Effector memory CD8-positive, alpha-beta T cell (primary cell): ENCODE results near the gene GABRG3.

Experiments
- ATAC-seq: fragments of 150-1000 bp; cut with Tn5 transposase; replicated peaks from 2 replicates; pipeline ENCODE4 v1.10.0; 2021; ENCODE audit warnings: mild to moderate bottlenecking, moderate library complexity
- DNase-seq, 3 experiments: peaks; one replicate each; pipeline ENCODE4 v3.0.0; 2021
- H3K27ac Mint-ChIP-seq, 2 donors: one replicate each; pipeline ENCODE4 v1.8.0; 2022; ENCODE audit warnings: mild to moderate bottlenecking in 2 of 2, mixed read lengths in 2 of 2, moderate library complexity in 2 of 2
- H3K27me3 Mint-ChIP-seq, 2 donors: one replicate each; pipeline ENCODE4 v1.8.0; 2022; ENCODE audit warnings: mixed read lengths in 2 of 2
- H3K36me3 Mint-ChIP-seq: one replicate; pipeline ENCODE4 v1.8.0; 2022; ENCODE audit warnings: mild to moderate bottlenecking, moderate library complexity, mixed read lengths; ENCODE audit not compliant: insufficient read depth
- H3K4me1 Mint-ChIP-seq, 2 donors: one replicate each; pipeline ENCODE4 v1.8.0; 2022; ENCODE audit warnings: low read depth in 2 of 2, mixed read lengths in 2 of 2
- H3K4me3 Mint-ChIP-seq, 2 donors: one replicate each; pipeline ENCODE4 v1.8.0; 2022; ENCODE audit warnings: mild to moderate bottlenecking in 2 of 2, mixed read lengths in 2 of 2, moderate library complexity in 2 of 2
- H3K9me3 Mint-ChIP-seq, 2 donors: one replicate each; pipeline ENCODE4 v1.8.0; 2022; ENCODE audit warnings: mixed read lengths in 2 of 2

Gene GABRG3

DNA sequence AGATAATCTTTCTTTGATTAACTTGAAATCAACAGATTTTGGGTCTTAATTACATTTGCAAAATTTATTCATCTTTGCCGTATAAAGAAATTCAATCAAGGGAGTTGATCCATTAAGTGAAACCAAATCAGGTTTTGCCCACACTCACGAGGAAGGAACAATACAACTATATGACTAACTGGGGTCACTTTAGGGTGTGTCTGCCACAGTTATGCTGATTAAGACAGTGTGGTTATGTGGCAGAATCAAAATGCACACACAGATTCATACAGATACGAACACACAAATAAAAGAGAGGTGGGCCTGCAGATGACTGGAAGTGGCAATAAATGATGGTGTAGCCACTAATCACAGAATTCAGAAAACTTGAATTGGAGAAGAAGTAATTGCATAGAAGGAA, 543.5 kb downstream of the GABRG3 start:
- ATAC-seq: no peak
- no peak for DNase-seq
- no peak overlapping the region for H3K4me3 Mint-ChIP-seq
- peaks cover 17 to 41% of the 10 kb centered on the region in 2 donors for H3K9me3 Mint-ChIP-seq
- H3K27me3 Mint-ChIP-seq: no peaks in the 10 kb centered on the region
- no peaks in the 10 kb centered on the region for H3K4me1 Mint-ChIP-seq
- H3K27ac Mint-ChIP-seq: no peak overlapping the region
- H3K36me3 Mint-ChIP-seq: no peaks in the 10 kb centered on the region

DNA sequence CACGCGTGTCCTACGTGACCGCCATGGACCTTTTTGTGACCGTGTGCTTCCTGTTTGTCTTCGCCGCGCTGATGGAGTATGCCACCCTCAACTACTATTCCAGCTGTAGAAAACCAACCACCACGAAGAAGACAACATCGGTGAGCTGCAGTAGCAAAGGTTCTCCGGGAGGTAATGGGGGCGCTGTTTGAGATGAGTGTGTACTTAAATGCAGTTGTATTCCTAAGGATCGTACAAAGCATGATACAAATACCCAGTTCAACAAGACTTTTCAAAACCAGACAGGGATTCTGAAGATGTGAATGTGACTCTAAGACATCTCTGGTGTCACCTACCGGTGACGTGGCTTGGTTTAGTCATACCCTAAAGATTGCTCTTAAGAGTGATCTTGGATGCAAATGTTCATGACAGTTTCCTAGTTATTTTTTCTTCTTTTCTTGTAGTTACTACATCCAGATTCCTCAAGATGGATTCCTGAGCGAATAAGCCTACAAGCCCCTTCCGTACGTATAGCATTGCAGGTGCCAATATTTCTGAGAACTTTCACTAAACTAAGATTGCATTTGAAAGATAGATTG, 556.6 kb downstream of the GABRG3 start:
- Mint-ChIP-seq H3K27ac (no peak overlapping the region), H3K4me3 (no peak overlapping the region), H3K27me3 (no peaks in the 10 kb centered on the region), H3K9me3 (peaks cover 11 to 33% of the 10 kb centered on the region in 2 donors), H3K4me1 (no peaks in the 10 kb centered on the region), H3K36me3 (no peaks in the 10 kb centered on the region)
- ATAC-seq: no peak
- no peak for DNase-seq

GRCh38 chr15:27529399-27529798, 558.4 kb downstream of the GABRG3 start:
- no peaks in the 10 kb centered on the region for H3K4me1 Mint-ChIP-seq

DNA sequence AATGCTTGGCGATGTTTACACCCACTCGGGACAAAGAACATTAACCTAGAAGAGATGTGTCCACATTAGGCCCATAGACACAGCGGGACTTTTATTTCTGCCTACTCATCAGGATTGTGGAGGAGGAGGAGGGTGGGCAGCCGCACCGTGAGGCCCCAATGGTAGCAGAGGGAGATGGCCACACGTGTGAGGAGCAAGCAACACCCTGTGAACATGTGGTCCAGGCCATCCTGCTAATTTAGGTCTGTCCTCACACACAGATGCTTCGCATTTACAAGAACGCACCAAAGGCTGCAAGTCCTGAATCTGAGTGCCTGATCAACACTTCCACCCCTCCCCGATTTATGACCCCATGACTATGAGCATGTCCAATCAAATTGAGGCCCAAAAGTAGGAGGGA, 560.0 kb downstream of the GABRG3 start:
- H3K27me3 Mint-ChIP-seq: no peaks in the 10 kb centered on the region
- no peaks in the 10 kb centered on the region for H3K4me1 Mint-ChIP-seq
- no peak for DNase-seq
- no peak overlapping the region for H3K4me3 Mint-ChIP-seq
- H3K36me3 Mint-ChIP-seq: no peaks in the 10 kb centered on the region
- no peak for ATAC-seq
- no peak overlapping the region for H3K27ac Mint-ChIP-seq
- H3K9me3 Mint-ChIP-seq: peaks cover 11 to 32% of the 10 kb centered on the region in 2 donors

More at GRCh38 chr15:27529399-27529798, 558.4 kb downstream of the GABRG3 start:
- no peaks in the 10 kb centered on the region for H3K36me3 Mint-ChIP-seq
- H3K9me3 Mint-ChIP-seq: peaks cover 11 to 33% of the 10 kb centered on the region in 2 donors
- DNase-seq (no peak), ATAC-seq (no peak)
- H3K27ac Mint-ChIP-seq: no peak overlapping the region
- H3K4me3 Mint-ChIP-seq: no peak overlapping the region
- H3K27me3 Mint-ChIP-seq: no peaks in the 10 kb centered on the region

- DNase-seq (no peak), ATAC-seq (no peak)
- Mint-ChIP-seq H3K4me1 (no peaks in the 10 kb centered on the region), H3K9me3 (peaks cover 7 to 20% of the 10 kb centered on the region in 2 donors), H3K27ac (no peak overlapping the region), H3K4me3 (no peak overlapping the region), H3K27me3 (no peaks in the 10 kb centered on the region), H3K36me3 (no peaks in the 10 kb centered on the region)
Measured at GRCh38 chr15:27532358-27532757, 561.4 kb downstream of the GABRG3 start.

GRCh38 chr15:27535445-27536129, 564.6 kb downstream of the GABRG3 start:
- H3K27ac Mint-ChIP-seq: no peak overlapping the region
- no peaks in the 10 kb centered on the region for H3K4me1 Mint-ChIP-seq
- no peaks in the 10 kb centered on the region for H3K27me3 Mint-ChIP-seq
- ATAC-seq: no peak
- H3K4me3 Mint-ChIP-seq: no peak overlapping the region
- no peaks in the 10 kb centered on the region for H3K36me3 Mint-ChIP-seq
- H3K9me3 Mint-ChIP-seq: peaks cover 7 to 16% of the 10 kb centered on the region in 2 donors
- DNase-seq: no peak

GRCh38 chr15:27538325-27538724, 567.3 kb downstream of the GABRG3 start:
- DNase-seq: no peak
- no peaks in the 10 kb centered on the region for H3K36me3 Mint-ChIP-seq
- H3K4me1 Mint-ChIP-seq: no peaks in the 10 kb centered on the region
- no peak for ATAC-seq
- peaks cover 4 to 15% of the 10 kb centered on the region in 2 donors for H3K9me3 Mint-ChIP-seq
- H3K4me3 Mint-ChIP-seq: no peak overlapping the region
- H3K27ac Mint-ChIP-seq: no peak overlapping the region
- no peaks in the 10 kb centered on the region for H3K27me3 Mint-ChIP-seq

GRCh38 chr15:27541581-27541980, 570.6 kb downstream of the GABRG3 start:
- no peaks in the 10 kb centered on the region for H3K36me3 Mint-ChIP-seq
- ATAC-seq (no peak), DNase-seq (no peak)
- no peak overlapping the region for H3K27ac Mint-ChIP-seq
- H3K9me3 Mint-ChIP-seq: peaks cover 4 to 15% of the 10 kb centered on the region in 2 donors
- no peaks in the 10 kb centered on the region for H3K27me3 Mint-ChIP-seq
- H3K4me1 Mint-ChIP-seq: no peaks in the 10 kb centered on the region
- no peak overlapping the region for H3K4me3 Mint-ChIP-seq

DNA sequence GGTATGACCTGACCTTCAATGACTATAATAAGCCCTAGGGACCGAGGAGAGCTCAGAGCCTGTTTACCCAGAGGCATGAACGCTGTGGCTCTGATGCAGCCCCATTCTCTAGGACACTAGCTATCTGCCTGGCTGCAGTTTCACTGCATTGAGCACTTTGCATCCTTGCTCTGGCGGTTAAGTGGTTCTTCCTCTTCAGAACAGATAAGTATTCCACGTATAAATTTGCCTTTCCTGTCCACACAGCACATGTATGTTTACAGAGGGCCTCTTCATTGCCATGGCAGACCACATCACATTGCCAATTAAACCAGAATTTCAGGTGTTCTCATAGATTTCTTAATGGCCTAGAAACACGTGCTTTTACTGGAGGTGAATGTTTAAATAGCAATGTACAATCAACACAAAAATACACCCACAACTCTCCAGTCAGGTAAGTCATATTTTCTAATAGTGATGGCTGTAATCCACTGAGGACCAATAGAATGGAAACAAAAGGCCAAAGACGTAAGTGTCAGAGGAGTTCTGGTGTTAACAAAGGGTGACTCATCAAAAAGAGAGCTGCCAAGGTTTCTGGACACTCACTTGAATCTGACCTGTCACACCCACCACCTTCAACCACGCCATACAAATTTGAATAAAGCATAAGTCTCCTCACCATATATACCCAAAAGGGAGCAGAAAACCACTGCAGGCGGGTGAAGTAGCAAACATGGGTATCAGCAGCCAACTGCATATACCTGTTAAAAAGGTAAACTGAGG, 574.7 kb downstream of the GABRG3 start:
- no peak overlapping the region for H3K27ac Mint-ChIP-seq
- H3K4me1 Mint-ChIP-seq: no peaks in the 10 kb centered on the region
- H3K4me3 Mint-ChIP-seq: no peak overlapping the region
- H3K36me3 Mint-ChIP-seq: no peaks in the 10 kb centered on the region
- H3K27me3 Mint-ChIP-seq: no peaks in the 10 kb centered on the region
- DNase-seq: no peak
- peaks cover 3 to 5% of the 10 kb centered on the region in 2 donors for H3K9me3 Mint-ChIP-seq
- ATAC-seq: no peak

DNA sequence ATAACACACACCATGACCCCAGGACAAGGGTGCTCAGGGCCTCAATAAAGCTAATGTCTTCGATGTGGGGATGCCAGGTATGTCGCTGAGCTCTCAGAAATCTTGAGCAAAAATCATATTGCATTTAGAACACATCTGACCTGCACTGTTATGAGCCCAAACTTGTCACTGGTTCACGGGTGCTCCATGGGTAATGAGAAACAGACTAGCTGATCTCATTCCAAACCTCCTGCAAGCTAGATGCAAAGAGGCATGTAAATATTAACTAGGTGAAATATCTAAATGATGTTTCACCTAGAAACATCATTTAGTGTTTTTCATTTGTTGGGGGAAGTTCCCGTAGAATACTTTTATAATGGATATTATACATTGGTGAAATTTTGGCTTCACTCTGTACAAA, 578.8 kb downstream of the GABRG3 start:
- ATAC-seq: no peak
- Mint-ChIP-seq H3K36me3 (no peaks in the 10 kb centered on the region), H3K4me3 (no peak overlapping the region), H3K27me3 (no peaks in the 10 kb centered on the region), H3K9me3 (peaks cover 5 to 12% of the 10 kb centered on the region in 2 donors), H3K4me1 (no peaks in the 10 kb centered on the region), H3K27ac (no peak overlapping the region)
- DNase-seq: no peak

- ATAC-seq: no peak
- no peaks in the 10 kb centered on the region for H3K4me1 Mint-ChIP-seq
- no peak overlapping the region for H3K27ac Mint-ChIP-seq
- no peak for DNase-seq
- H3K36me3 Mint-ChIP-seq: no peaks in the 10 kb centered on the region
- no peak overlapping the region for H3K4me3 Mint-ChIP-seq
- H3K9me3 Mint-ChIP-seq: peaks cover 5 to 16% of the 10 kb centered on the region in 2 donors
- H3K27me3 Mint-ChIP-seq: no peaks in the 10 kb centered on the region
Measured at GRCh38 chr15:27550635-27551034, 579.7 kb downstream of the GABRG3 start.

DNA sequence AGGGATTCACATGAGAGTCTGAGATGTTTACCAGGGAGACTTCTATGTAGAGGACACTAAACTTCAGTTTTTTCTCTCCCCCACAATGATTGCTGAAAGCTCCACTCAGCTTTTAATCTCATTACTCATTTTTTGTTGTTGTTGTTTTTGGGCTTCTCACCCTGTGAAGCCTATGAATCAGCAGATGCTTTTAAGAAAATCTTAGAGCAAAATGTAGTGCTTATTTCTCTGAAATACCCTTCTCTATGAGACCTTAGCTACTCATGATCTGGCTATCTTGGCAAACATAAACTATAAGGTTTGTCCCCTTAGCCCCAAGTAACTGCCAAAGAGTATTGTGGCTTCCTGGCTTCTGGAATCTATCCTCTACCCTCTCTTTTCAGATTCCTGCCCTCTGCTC, 590.8 kb downstream of the GABRG3 start:
- ATAC-seq (no peak), DNase-seq (no peak)
- Mint-ChIP-seq H3K27ac (no peak overlapping the region), H3K9me3 (peaks cover 6 to 13% of the 10 kb centered on the region in 2 donors), H3K4me1 (no peaks in the 10 kb centered on the region), H3K36me3 (no peaks in the 10 kb centered on the region), H3K4me3 (no peak overlapping the region), H3K27me3 (no peaks in the 10 kb centered on the region)

- Mint-ChIP-seq H3K4me3 (no peak overlapping the region), H3K27me3 (no peaks in the 10 kb centered on the region), H3K4me1 (no peaks in the 10 kb centered on the region), H3K9me3 (peaks cover 6 to 13% of the 10 kb centered on the region in 2 donors), H3K27ac (no peak overlapping the region), H3K36me3 (no peaks in the 10 kb centered on the region)
- no peak for ATAC-seq
- no peak for DNase-seq
Measured at GRCh38 chr15:27563765-27564370, 592.9 kb downstream of the GABRG3 start.
